ENCODE data around the gene FAM8A1. TPM values are rescaled to one million over a fixed set of nuclear protein-coding genes. Genes with fewer than 3 reads are reported as not detected.

The FAM8A1 gene
- total RNA-seq, 1 experiment from 2014 or later, result 13.4 TPM

- Histone ChIP-seq H3K9me3 (ENCODE audit: control insufficient read depth in 1 of 2, insufficient read depth in 1 of 2, low read depth in 1 of 2, low read length in 2 of 2) (peaks cover 4 to 10% of the 10 kb centered on the region in 2 experiments; a peak in 3 of 4 replicates), H3K27me3 (ENCODE audit: insufficient read depth, low read length) (no peaks in the 10 kb centered on the region), H3K4me3 (replicated peaks in 1 of 2; ENCODE audit: low read depth in 1 of 2, low read length in 2 of 2) (no peak overlapping the region), H3K9me2 (ENCODE audit: insufficient read depth) (no peaks in the 10 kb centered on the region), H3K27ac (ENCODE audit: low read depth, low read length) (no peak overlapping the region), H3K9ac (ENCODE audit: low read length) (no peak overlapping the region), H3K4me2 (ENCODE audit: low read length) (no peak overlapping the region), H3K4me1 (ENCODE audit: control insufficient read depth in 1 of 2, insufficient read depth in 2 of 2, low read length in 2 of 2) (no peaks in the 10 kb centered on the region), H3K36me3 (ENCODE audit: control insufficient read depth in 1 of 2, insufficient read depth in 2 of 2, low read length in 2 of 2) (no peaks in the 10 kb centered on the region), H2AFZ (ENCODE audit: low read depth, low read length, poor library complexity, severe bottlenecking) (no peak overlapping the region), H3K79me2 (ENCODE audit: insufficient read depth, low read length) (no peaks in the 10 kb centered on the region), H4K20me1 (ENCODE audit: insufficient read depth) (no peaks in the 10 kb centered on the region)
- DNase-seq (ENCODE audit: low read depth, low spot score) (no peak), ATAC-seq (no peak)
- RAD21 ChIA-PET (ENCODE audit: low non-redundant PET in 1 of 2, low total read pairs in 2 of 2, uncharacterized antibody in 2 of 2, unreplicated experiment in 2 of 2), result no interaction called here
- BruUV-seq (replicated peaks), result no TSS peak
- TF ChIP-seq CEBPB (IDR thresholded peaks at IDR 0.05; ENCODE audit: low read depth) (no peak), EGR1 (IDR thresholded peaks at IDR 0.05; ENCODE audit: low read depth) (no peak), EZH2 (IDR thresholded peaks at IDR 0.05) (no peak), ATF3 (IDR thresholded peaks at IDR 0.05) (no peak), CTCF (IDR thresholded peaks at IDR 0.05 in 2 of 3, conservative IDR thresholded peaks at IDR 0.05 in 1 of 3; ENCODE audit: borderline replicate concordance in 1 of 3, insufficient read depth in 1 of 3, low read depth in 2 of 3, low read length in 2 of 3) (no peak), POLR2A (IDR thresholded peaks at IDR 0.05; ENCODE audit: borderline replicate concordance, extremely low read depth, insufficient read depth, insufficient read length) (no peak)
- TF ChIP-seq, protein P1, sequence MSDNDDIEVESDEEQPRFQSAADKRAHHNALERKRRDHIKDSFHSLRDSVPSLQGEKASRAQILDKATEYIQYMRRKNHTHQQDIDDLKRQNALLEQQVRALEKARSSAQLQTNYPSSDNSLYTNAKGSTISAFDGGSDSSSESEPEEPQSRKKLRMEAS (IDR thresholded peaks at IDR 0.05), result no peak
- intact Hi-C loops (cut with micrococcal nuclease), result no loop called here
- POLR2A ChIA-PET, result no interaction called here
- CTCF ChIA-PET, result no interaction called here
Observed at GRCh38 chr6:17562636-17563035, 37.5 kb upstream of the FAM8A1 start.

DNA sequence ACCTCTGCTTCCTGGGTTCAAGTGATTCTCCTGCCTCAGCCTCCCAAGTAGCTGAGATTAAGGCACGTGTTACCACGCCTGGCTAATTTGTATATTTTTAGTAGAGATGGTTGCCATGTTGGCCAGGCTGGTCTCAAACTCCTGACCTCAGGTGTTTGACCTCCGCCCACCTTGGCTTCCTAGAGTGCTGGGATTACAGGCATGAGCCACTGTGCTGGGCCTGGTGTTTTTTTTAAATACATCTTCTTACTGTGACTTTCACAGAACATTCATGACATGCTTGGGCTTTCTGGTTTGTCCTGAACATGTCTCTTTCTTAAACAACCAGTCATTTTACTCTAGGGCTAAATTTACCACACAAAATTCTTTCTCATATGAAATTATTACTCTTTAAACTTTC, 34.7 kb upstream of the FAM8A1 start:
- no peak overlapping the region for H2AFZ ChIP-seq (ENCODE audit: low read depth, low read length, poor library complexity, severe bottlenecking)
- H3K79me2 ChIP-seq (ENCODE audit: insufficient read depth, low read length), result no peaks in the 10 kb centered on the region
- POLR2A ChIA-PET, result no interaction called here
- ATAC-seq (no peak), DNase-seq (ENCODE audit: low read depth, low spot score) (no peak)
- no peak overlapping the region for H3K27ac ChIP-seq (ENCODE audit: low read depth, low read length)
- CTCF ChIA-PET, result no interaction called here
- no peaks in the 10 kb centered on the region for H4K20me1 ChIP-seq (ENCODE audit: insufficient read depth)
- no peak overlapping the region for H3K9ac ChIP-seq (ENCODE audit: low read length)
- H3K4me3 ChIP-seq (replicated peaks in 1 of 2; ENCODE audit: low read depth in 1 of 2, low read length in 2 of 2), result no peak overlapping the region
- RAD21 ChIA-PET (ENCODE audit: low non-redundant PET in 1 of 2, low total read pairs in 2 of 2, uncharacterized antibody in 2 of 2, unreplicated experiment in 2 of 2), result no interaction called here
- no peaks in the 10 kb centered on the region for H3K36me3 ChIP-seq (ENCODE audit: control insufficient read depth in 1 of 2, insufficient read depth in 2 of 2, low read length in 2 of 2)
- no peaks in the 10 kb centered on the region for H3K4me1 ChIP-seq (ENCODE audit: control insufficient read depth in 1 of 2, insufficient read depth in 2 of 2, low read length in 2 of 2)
- BruUV-seq (replicated peaks), result no TSS peak
- no peaks in the 10 kb centered on the region for H3K27me3 ChIP-seq (ENCODE audit: insufficient read depth, low read length)
- intact Hi-C loops (cut with micrococcal nuclease), result no loop called here
- no peaks in the 10 kb centered on the region for H3K9me2 ChIP-seq (ENCODE audit: insufficient read depth)
- H3K4me2 ChIP-seq (ENCODE audit: low read length), result no peak overlapping the region
- H3K9me3 ChIP-seq (ENCODE audit: control insufficient read depth in 1 of 2, insufficient read depth in 1 of 2, low read depth in 1 of 2, low read length in 2 of 2), result peaks cover 4 to 10% of the 10 kb centered on the region in 2 experiments; a peak in 3 of 4 replicates
- no peak for TF ChIP-seq POLR2A (IDR thresholded peaks at IDR 0.05; ENCODE audit: borderline replicate concordance, extremely low read depth, insufficient read depth, insufficient read length)
- TF ChIP-seq EZH2 (IDR thresholded peaks at IDR 0.05), result no peak
- TF ChIP-seq, protein P1 (IDR thresholded peaks at IDR 0.05), result no peak
- TF ChIP-seq JUND (IDR thresholded peaks at IDR 0.05), result no peak
- TF ChIP-seq ZNF274 (IDR thresholded peaks at IDR 0.05; ENCODE audit: low read depth, low read length), result no peak
- no peak for TF ChIP-seq CEBPB (IDR thresholded peaks at IDR 0.05; ENCODE audit: low read depth)
- peak; percentile 60; the same call in 1 of the 2 replicates for TF ChIP-seq CBX3 (IDR thresholded peaks at IDR 0.05; ENCODE audit: low read depth)

Data from HCT116 (cell line).